ENCODE data around the gene COPG2. TPM values are rescaled to one million over a fixed set of nuclear protein-coding genes. Genes with fewer than 3 reads are reported as not detected.

The COPG2 gene
- total and polyA plus RNA-seq, 5 donors from 2014 or later = 1.1 to 6.1 (median 1.7) TPM

DNA sequence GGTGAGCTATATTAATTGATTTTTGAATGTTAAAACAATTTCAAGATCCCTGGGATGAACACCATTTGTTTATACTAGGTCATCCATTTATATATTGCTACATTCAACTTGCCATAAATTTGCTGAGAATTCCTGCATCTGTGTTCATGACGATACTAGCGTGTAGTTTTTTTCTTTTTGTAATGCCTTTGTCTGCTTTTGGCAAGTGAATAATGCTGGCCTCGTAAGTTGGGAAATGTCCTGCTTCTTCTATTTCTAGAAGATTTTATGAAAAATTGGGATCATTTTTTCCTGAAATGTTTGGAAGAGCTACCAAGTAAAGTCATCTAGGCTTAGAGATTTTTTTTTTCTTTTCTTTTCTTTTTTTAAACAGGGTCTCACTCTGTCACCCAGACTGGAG lies 189.6 kb downstream of the COPG2 start:
- H3K9me3 Mint-ChIP-seq = peaks cover 0 to 7% (median 2%) of the 10 kb centered on the region in 7 donors
- Histone ChIP-seq H3K36me3 (ENCODE audit: control insufficient read depth, insufficient read depth, low read length) (no peaks in the 10 kb centered on the region), H3K4me3 (ENCODE audit: low read depth, low read length) (no peak overlapping the region), H3K9me3 (ENCODE audit: control insufficient read depth in 2 of 2, low read length in 2 of 2) (no peaks in the 10 kb centered on the region), H3K4me1 (ENCODE audit: control insufficient read depth, insufficient read depth, low read length, poor library complexity, severe bottlenecking) (no peaks in the 10 kb centered on the region), H3K27me3 (ENCODE audit: control insufficient read depth, insufficient read depth, low read length) (peaks cover 17% of the 10 kb centered on the region), H3K27ac (ENCODE audit: insufficient read depth, low read length, poor library complexity, severe bottlenecking) (no peak overlapping the region)
- no peak overlapping the region for H3K4me3 Mint-ChIP-seq
- H3K27ac Mint-ChIP-seq = no peak overlapping the region
- no peak for ATAC-seq (ENCODE audit: low read depth in 2 of 2)
- H3K27me3 Mint-ChIP-seq = peaks cover 33% of the 10 kb centered on the region
- peaks cover 0 to 4% (median 0%) of the 10 kb centered on the region in 4 donors for H3K4me1 Mint-ChIP-seq
- no peaks in the 10 kb centered on the region for H3K36me3 Mint-ChIP-seq
- no peak for DNase-seq

DNA sequence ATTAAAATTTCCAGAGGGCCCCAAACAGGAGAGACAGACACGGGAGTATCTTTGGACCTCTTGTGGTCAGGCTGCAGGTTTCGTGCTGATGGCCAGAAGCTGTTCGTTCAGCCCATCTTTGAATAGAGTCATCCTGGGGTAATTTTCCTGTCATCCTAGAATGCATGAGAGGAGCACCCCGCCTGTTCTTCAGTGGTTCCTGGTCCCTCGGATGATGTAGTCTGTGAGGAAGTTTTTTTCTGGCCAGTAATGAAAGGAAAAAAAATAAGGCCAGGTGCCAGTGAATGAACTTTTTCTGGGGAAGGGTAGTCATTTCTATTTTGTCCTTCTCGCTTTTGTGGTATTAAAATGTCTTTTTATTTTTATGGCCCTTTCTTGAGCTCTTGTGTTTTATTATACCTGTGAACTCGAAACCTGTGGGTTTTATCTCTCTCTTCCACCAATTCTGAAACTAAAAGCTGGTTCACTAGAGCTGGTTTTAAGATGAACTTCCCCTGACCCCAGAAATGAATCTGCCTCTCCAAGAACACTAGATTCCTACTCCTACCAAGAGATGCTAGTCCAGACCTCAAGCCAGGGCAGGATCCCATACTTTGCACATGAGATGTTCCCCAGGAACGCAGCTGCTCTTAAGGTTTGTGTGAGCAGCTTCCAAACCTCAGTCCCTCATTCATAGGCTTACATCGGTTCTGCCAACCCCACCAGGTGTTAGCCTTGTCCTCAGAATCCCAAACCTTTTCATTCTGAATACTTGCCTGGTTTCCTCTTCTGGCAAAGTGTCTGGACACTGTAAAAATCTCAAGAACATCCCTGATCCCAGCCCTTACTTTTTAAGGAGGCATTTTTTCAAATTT lies 192.0 kb downstream of the COPG2 start:
- H3K36me3 ChIP-seq (ENCODE audit: control insufficient read depth, insufficient read depth, low read length) = no peaks in the 10 kb centered on the region
- Mint-ChIP-seq H3K4me1 (peaks cover 0 to 4% (median 0%) of the 10 kb centered on the region in 4 donors), H3K4me3 (no peak overlapping the region), H3K9me3 (peaks cover 0 to 7% (median 2%) of the 10 kb centered on the region in 7 donors), H3K27me3 (peaks cover 34% of the 10 kb centered on the region), H3K27ac (no peak overlapping the region), H3K36me3 (no peaks in the 10 kb centered on the region)
- H3K9me3 ChIP-seq (ENCODE audit: control insufficient read depth in 2 of 2, low read length in 2 of 2) = no peaks in the 10 kb centered on the region
- no peaks in the 10 kb centered on the region for H3K27me3 ChIP-seq (ENCODE audit: control insufficient read depth, insufficient read depth, low read length)
- DNase-seq (no peak), ATAC-seq (ENCODE audit: low read depth in 2 of 2) (no peak)
- H3K4me1 ChIP-seq (ENCODE audit: control insufficient read depth, insufficient read depth, low read length, poor library complexity, severe bottlenecking) = no peaks in the 10 kb centered on the region
- no peak overlapping the region for H3K27ac ChIP-seq (ENCODE audit: insufficient read depth, low read length, poor library complexity, severe bottlenecking)
- no peak overlapping the region for H3K4me3 ChIP-seq (ENCODE audit: low read depth, low read length)

DNA sequence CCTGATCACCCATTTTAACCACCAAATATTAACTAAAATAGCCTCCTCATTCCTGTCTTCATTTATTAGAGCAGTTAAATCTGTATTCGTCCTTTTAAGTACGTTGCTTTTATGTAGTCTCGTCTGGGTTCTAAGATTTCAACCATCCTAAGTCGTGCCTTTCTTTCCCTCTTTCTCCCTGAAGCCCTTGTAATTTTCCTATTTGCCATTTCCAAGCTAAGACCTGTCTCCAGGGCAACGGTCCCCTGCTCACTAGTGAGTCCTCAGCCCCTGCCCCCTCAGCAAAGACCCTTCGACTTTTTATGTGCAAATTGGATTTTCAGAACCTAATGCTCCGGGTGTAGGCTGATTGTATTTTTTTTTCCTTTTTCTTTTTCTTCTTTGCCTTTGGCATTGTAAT lies 192.8 kb downstream of the COPG2 start:
- peaks cover 0 to 7% (median 2%) of the 10 kb centered on the region in 7 donors for H3K9me3 Mint-ChIP-seq
- H3K27ac ChIP-seq (ENCODE audit: insufficient read depth, low read length, poor library complexity, severe bottlenecking) = no peak overlapping the region

DNA sequence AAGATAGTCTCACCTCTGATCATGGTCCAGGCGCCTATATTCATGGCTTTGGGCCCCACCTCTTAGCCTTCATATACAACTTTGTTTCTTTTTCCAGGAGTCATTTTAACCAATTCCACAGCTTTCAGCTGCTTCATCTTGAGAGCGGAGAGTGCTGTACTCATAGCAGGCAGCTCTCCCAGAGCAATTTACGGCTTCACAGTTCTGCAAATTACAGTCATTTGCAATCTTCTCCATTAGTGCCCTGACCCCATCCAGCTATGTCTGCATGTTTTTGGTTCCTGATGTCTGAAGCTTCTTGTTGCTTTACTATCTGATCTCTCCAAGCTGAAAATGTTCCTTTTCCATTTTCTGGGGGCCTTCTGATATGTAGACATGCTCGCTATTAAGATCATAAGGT lies 194.7 kb downstream of the COPG2 start:
- H3K27ac ChIP-seq (ENCODE audit: insufficient read depth, low read length, poor library complexity, severe bottlenecking) = no peak overlapping the region
- Mint-ChIP-seq H3K9me3 (peaks cover 0 to 3% (median 1%) of the 10 kb centered on the region in 7 donors), H3K4me1 (peaks cover 0 to 4% (median 0%) of the 10 kb centered on the region in 4 donors), H3K27me3 (peaks cover 40% of the 10 kb centered on the region), H3K36me3 (no peaks in the 10 kb centered on the region), H3K4me3 (no peak overlapping the region), H3K27ac (no peak overlapping the region)
- no peaks in the 10 kb centered on the region for H3K36me3 ChIP-seq (ENCODE audit: control insufficient read depth, insufficient read depth, low read length)
- H3K4me1 ChIP-seq (ENCODE audit: control insufficient read depth, insufficient read depth, low read length, poor library complexity, severe bottlenecking) = no peaks in the 10 kb centered on the region
- no peaks in the 10 kb centered on the region for H3K9me3 ChIP-seq (ENCODE audit: control insufficient read depth in 2 of 2, low read length in 2 of 2)
- peaks cover 3% of the 10 kb centered on the region for H3K27me3 ChIP-seq (ENCODE audit: control insufficient read depth, insufficient read depth, low read length)
- no peak for DNase-seq
- ATAC-seq (ENCODE audit: low read depth in 2 of 2) = no peak
- no peak overlapping the region for H3K4me3 ChIP-seq (ENCODE audit: low read depth, low read length)

More for the DNA sequence above, 192.8 kb downstream of the COPG2 start:
- Histone ChIP-seq H3K4me1 (ENCODE audit: control insufficient read depth, insufficient read depth, low read length, poor library complexity, severe bottlenecking) (no peaks in the 10 kb centered on the region), H3K36me3 (ENCODE audit: control insufficient read depth, insufficient read depth, low read length) (no peaks in the 10 kb centered on the region), H3K27me3 (ENCODE audit: control insufficient read depth, insufficient read depth, low read length) (no peaks in the 10 kb centered on the region), H3K4me3 (ENCODE audit: low read depth, low read length) (no peak overlapping the region), H3K9me3 (ENCODE audit: control insufficient read depth in 2 of 2, low read length in 2 of 2) (no peaks in the 10 kb centered on the region)
- Mint-ChIP-seq H3K4me1 (peaks cover 0 to 4% (median 0%) of the 10 kb centered on the region in 4 donors), H3K4me3 (no peak overlapping the region), H3K27me3 (peaks cover 41% of the 10 kb centered on the region), H3K36me3 (no peaks in the 10 kb centered on the region), H3K27ac (peak overlapping the region in 1 of 3 donors; percentile 80)
- no peak for DNase-seq
- ATAC-seq (ENCODE audit: low read depth in 2 of 2) = no peak

DNA sequence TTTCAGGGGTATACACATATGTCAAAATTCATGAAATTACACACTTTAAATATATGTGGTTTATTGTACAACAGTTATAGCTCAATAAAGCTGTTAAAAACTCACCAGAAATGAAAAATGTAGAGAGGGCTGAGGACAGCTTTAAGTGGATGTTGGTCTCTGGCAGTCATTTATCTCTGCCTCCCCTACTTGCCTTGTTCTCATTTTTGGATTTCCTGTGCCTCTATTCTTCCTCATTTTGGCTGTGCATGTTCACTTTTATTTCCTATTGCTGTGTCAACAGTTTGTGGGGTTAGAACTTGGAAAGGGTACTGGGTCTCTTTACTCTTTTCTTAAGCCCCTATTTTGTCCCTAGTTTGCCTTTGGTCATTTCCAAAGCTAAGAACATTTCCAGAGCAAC lies 195.3 kb downstream of the COPG2 start:
- Mint-ChIP-seq H3K36me3 (no peaks in the 10 kb centered on the region), H3K27ac (no peak overlapping the region), H3K4me1 (peaks cover 0 to 4% (median 0%) of the 10 kb centered on the region in 4 donors), H3K9me3 (peaks cover 0 to 4% (median under 1%) of the 10 kb centered on the region in 7 donors), H3K4me3 (no peak overlapping the region), H3K27me3 (peaks cover 44% of the 10 kb centered on the region)
- ATAC-seq (ENCODE audit: low read depth in 2 of 2) (no peak), DNase-seq (no peak)
- Histone ChIP-seq H3K4me1 (ENCODE audit: control insufficient read depth, insufficient read depth, low read length, poor library complexity, severe bottlenecking) (no peaks in the 10 kb centered on the region), H3K27me3 (ENCODE audit: control insufficient read depth, insufficient read depth, low read length) (peaks cover 5% of the 10 kb centered on the region), H3K36me3 (ENCODE audit: control insufficient read depth, insufficient read depth, low read length) (no peaks in the 10 kb centered on the region), H3K4me3 (ENCODE audit: low read depth, low read length) (no peak overlapping the region), H3K27ac (ENCODE audit: insufficient read depth, low read length, poor library complexity, severe bottlenecking) (no peak overlapping the region), H3K9me3 (ENCODE audit: control insufficient read depth in 2 of 2, low read length in 2 of 2) (no peaks in the 10 kb centered on the region)

DNA sequence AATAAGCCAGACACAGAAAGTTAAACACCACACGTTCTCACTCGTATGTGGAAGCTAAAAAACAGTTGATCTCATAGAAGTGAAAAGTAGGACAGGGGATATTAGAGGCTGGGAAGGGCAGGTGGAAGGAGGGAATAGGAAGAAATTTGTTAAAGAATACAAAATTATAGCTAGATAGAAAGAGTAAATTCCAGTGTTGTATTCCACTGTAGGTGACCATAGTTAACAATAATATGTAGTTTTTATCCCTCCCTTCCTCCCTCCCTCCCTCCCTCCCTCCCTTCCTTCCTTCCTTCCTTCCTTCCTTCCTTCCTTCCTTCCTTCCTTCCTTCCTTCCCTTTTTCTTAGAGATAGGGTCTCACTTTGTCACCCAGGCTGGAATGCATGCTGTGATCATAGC lies 196.6 kb downstream of the COPG2 start:
- H3K27ac Mint-ChIP-seq = no peak overlapping the region
- DNase-seq = no peak
- Histone ChIP-seq H3K4me1 (ENCODE audit: control insufficient read depth, insufficient read depth, low read length, poor library complexity, severe bottlenecking) (no peaks in the 10 kb centered on the region), H3K27me3 (ENCODE audit: control insufficient read depth, insufficient read depth, low read length) (peaks cover 5% of the 10 kb centered on the region), H3K4me3 (ENCODE audit: low read depth, low read length) (no peak overlapping the region), H3K27ac (ENCODE audit: insufficient read depth, low read length, poor library complexity, severe bottlenecking) (no peak overlapping the region), H3K36me3 (ENCODE audit: control insufficient read depth, insufficient read depth, low read length) (no peaks in the 10 kb centered on the region), H3K9me3 (ENCODE audit: control insufficient read depth in 2 of 2, low read length in 2 of 2) (no peaks in the 10 kb centered on the region)
- no peak for ATAC-seq (ENCODE audit: low read depth in 2 of 2)
- peaks cover 51% of the 10 kb centered on the region for H3K27me3 Mint-ChIP-seq
- H3K9me3 Mint-ChIP-seq = peaks cover 0 to 3% (median 0%) of the 10 kb centered on the region in 7 donors
- H3K4me1 Mint-ChIP-seq = peaks cover 0 to 4% (median 0%) of the 10 kb centered on the region in 4 donors
- no peak overlapping the region for H3K4me3 Mint-ChIP-seq
- no peaks in the 10 kb centered on the region for H3K36me3 Mint-ChIP-seq

DNA sequence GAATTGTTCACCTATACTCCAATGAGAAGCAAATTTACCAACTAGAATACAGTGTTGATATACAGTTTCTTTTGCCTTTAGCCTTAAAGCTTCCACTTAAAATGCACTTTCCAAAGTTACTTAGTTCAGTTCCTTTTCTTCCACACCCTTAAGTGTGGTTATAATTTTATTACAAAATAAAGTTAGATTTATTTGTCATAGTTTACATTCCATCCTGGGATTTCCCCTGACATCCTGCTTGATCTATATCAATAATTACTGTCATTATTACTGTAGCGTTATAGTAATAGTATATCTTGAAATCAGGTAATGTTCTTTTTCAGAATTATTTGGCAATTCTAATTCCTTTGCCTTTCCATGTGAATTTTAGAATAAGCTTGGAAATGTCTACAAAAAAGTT lies 199.9 kb downstream of the COPG2 start:
- Histone ChIP-seq H3K36me3 (ENCODE audit: control insufficient read depth, insufficient read depth, low read length) (no peaks in the 10 kb centered on the region), H3K9me3 (ENCODE audit: control insufficient read depth in 2 of 2, low read length in 2 of 2) (no peaks in the 10 kb centered on the region), H3K27ac (ENCODE audit: insufficient read depth, low read length, poor library complexity, severe bottlenecking) (no peak overlapping the region), H3K27me3 (ENCODE audit: control insufficient read depth, insufficient read depth, low read length) (peaks cover 8% of the 10 kb centered on the region), H3K4me1 (ENCODE audit: control insufficient read depth, insufficient read depth, low read length, poor library complexity, severe bottlenecking) (no peaks in the 10 kb centered on the region), H3K4me3 (ENCODE audit: low read depth, low read length) (no peak overlapping the region)
- H3K27me3 Mint-ChIP-seq = peaks cover 55% of the 10 kb centered on the region
- peak overlapping the region in 1 of 3 donors; percentile 79 for H3K27ac Mint-ChIP-seq
- H3K4me1 Mint-ChIP-seq = no peaks in the 10 kb centered on the region
- H3K9me3 Mint-ChIP-seq = peaks cover 0 to 7% (median 0%) of the 10 kb centered on the region in 7 donors
- DNase-seq (no peak), ATAC-seq (ENCODE audit: low read depth in 2 of 2) (no peak)
- no peak overlapping the region for H3K4me3 Mint-ChIP-seq
- no peaks in the 10 kb centered on the region for H3K36me3 Mint-ChIP-seq

Data from CD4-positive, CD25-positive, alpha-beta regulatory T cell (primary cell).